ENCODE data around the gene GNAT3. TPM values are rescaled to one million over a fixed set of nuclear protein-coding genes. Genes with fewer than 3 reads are reported as not detected.

GNAT3 gene
- total and polyA plus RNA-seq, 2 donors (not counting 3 experiments of a cell fraction or from before 2014, with no cell fraction given) = not detected

GRCh38 chr7:80550005-80550404 is 38.1 kb upstream of the GNAT3 start:
- H3K4me2 ChIP-seq (ENCODE audit: insufficient read depth, low read length) = no peak overlapping the region
- ChIA-PET POLR2A (no interaction called here), CTCF (no interaction called here)
- intact Hi-C loops (cut with micrococcal nuclease) = no loop called here
- H3K9ac ChIP-seq (replicated peaks; ENCODE audit: extremely low read depth, insufficient read depth, low read length) = no peak overlapping the region
- no peaks in the 10 kb centered on the region for H3K27me3 ChIP-seq (ENCODE audit: control insufficient read depth in 2 of 2, insufficient read depth in 2 of 2, low read length in 2 of 2)
- H3K36me3 ChIP-seq (ENCODE audit: control insufficient read depth in 2 of 2, extremely low read depth in 1 of 2, insufficient read depth in 2 of 2, low read length in 2 of 2) = no peaks in the 10 kb centered on the region
- H3K4me3 ChIP-seq (replicated peaks in 1 of 3; ENCODE audit: insufficient read depth in 1 of 3, low read depth in 1 of 3, low read length in 3 of 3) = no peak overlapping the region
- DNase-seq (ENCODE audit: low read depth, low spot score) (no peak), FAIRE-seq (no peak)
- no peaks in the 10 kb centered on the region for H3K79me2 ChIP-seq (ENCODE audit: control insufficient read depth, insufficient read depth, low read length)
- H3K27ac ChIP-seq (ENCODE audit: insufficient read depth, low read depth, low read length) = no peak overlapping the region
- no peaks in the 10 kb centered on the region for H3K9me1 ChIP-seq (replicated peaks; ENCODE audit: control insufficient read depth, extremely low read depth, insufficient read depth, low read length)
- dilution Hi-C loops (cut with MboI; ENCODE audit: extremely low pct_ligation_motif_present, low sequenced_read_pairs) = no loop called here
- H3K4me1 ChIP-seq (ENCODE audit: control insufficient read depth, extremely low read depth, insufficient read depth, low read length) = no peaks in the 10 kb centered on the region
- TF ChIP-seq POLR2A (IDR thresholded peaks at IDR 0.05; ENCODE audit: low read depth, low read length) = no peak
- TF ChIP-seq MYC (IDR thresholded peaks at IDR 0.05; ENCODE audit: low read depth, low read length) = no peak
- TF ChIP-seq CTCF (IDR thresholded peaks at IDR 0.05; ENCODE audit: extremely low read depth in 1 of 2, insufficient read depth in 1 of 2, low read depth in 1 of 2, low read length in 2 of 2) = no peak
- H3K9me3 ChIP-seq (replicated peaks; ENCODE audit: control insufficient read depth, insufficient read depth, low read length) = no peaks in the 10 kb centered on the region
- BruUV-seq (replicated peaks) = no TSS peak
- H2AFZ ChIP-seq (ENCODE audit: low read depth, low read length) = no peak overlapping the region
- no peaks in the 10 kb centered on the region for H4K20me1 ChIP-seq (replicated peaks; ENCODE audit: control insufficient read depth, extremely low read depth, insufficient read depth, low read length)

GRCh38 chr7:80548840-80549530 is 37.1 kb upstream of the GNAT3 start:
- intact Hi-C loops (cut with micrococcal nuclease) (no loop called here), dilution Hi-C loops (cut with MboI; ENCODE audit: extremely low pct_ligation_motif_present, low sequenced_read_pairs) (no loop called here)
- CTCF ChIA-PET = no interaction called here
- no peak overlapping the region for H3K9ac ChIP-seq (replicated peaks; ENCODE audit: extremely low read depth, insufficient read depth, low read length)
- no peak for TF ChIP-seq MYC (IDR thresholded peaks at IDR 0.05; ENCODE audit: low read depth, low read length)
- no peak for TF ChIP-seq FOS (IDR thresholded peaks at IDR 0.05; ENCODE audit: borderline replicate concordance, insufficient read depth, low read length)
- TF ChIP-seq POLR2AphosphoS5 (IDR thresholded peaks at IDR 0.05; ENCODE audit: insufficient read depth, low read depth, low read length) = no peak
- TF ChIP-seq JUN (IDR thresholded peaks at IDR 0.05; ENCODE audit: borderline replicate concordance, insufficient read depth, insufficient read length, low read depth) = no peak
- no peak for TF ChIP-seq EZH2 (IDR thresholded peaks at IDR 0.05; ENCODE audit: borderline replicate concordance, low read depth, low read length, severe bottlenecking)
- POLR2A ChIA-PET = no interaction called here
- no peaks in the 10 kb centered on the region for H3K27me3 ChIP-seq (ENCODE audit: control insufficient read depth in 2 of 2, insufficient read depth in 2 of 2, low read length in 2 of 2)
- no peak overlapping the region for H3K4me3 ChIP-seq (replicated peaks in 1 of 3; ENCODE audit: insufficient read depth in 1 of 3, low read depth in 1 of 3, low read length in 3 of 3)
- DNase-seq (ENCODE audit: low read depth, low spot score) (no peak), FAIRE-seq (no peak)
- H3K27ac ChIP-seq (ENCODE audit: insufficient read depth, low read depth, low read length) = no peak overlapping the region
- H2AFZ ChIP-seq (ENCODE audit: low read depth, low read length) = no peak overlapping the region
- no peaks in the 10 kb centered on the region for H3K9me1 ChIP-seq (replicated peaks; ENCODE audit: control insufficient read depth, extremely low read depth, insufficient read depth, low read length)
- H3K9me3 ChIP-seq (replicated peaks; ENCODE audit: control insufficient read depth, insufficient read depth, low read length) = no peaks in the 10 kb centered on the region
- BruUV-seq (replicated peaks) = no TSS peak
- no peaks in the 10 kb centered on the region for H3K4me1 ChIP-seq (ENCODE audit: control insufficient read depth, extremely low read depth, insufficient read depth, low read length)
- H3K4me2 ChIP-seq (ENCODE audit: insufficient read depth, low read length) = no peak overlapping the region
- H4K20me1 ChIP-seq (replicated peaks; ENCODE audit: control insufficient read depth, extremely low read depth, insufficient read depth, low read length) = no peaks in the 10 kb centered on the region
- no peaks in the 10 kb centered on the region for H3K36me3 ChIP-seq (ENCODE audit: control insufficient read depth in 2 of 2, extremely low read depth in 1 of 2, insufficient read depth in 2 of 2, low read length in 2 of 2)
- no peaks in the 10 kb centered on the region for H3K79me2 ChIP-seq (ENCODE audit: control insufficient read depth, insufficient read depth, low read length)

Measured in endothelial cell of umbilical vein (primary cell).